IPS DF 4.7 (cell line): ENCODE data around the gene PIMREG.

ENCODE experiments used
- DNase-seq: peaks from one replicate; pipeline ENCODE4 v3.0.0-alpha.2; 2013; ENCODE audit warnings: low spot score; ENCODE audit errors: extremely low read depth

Gene PIMREG

DNA sequence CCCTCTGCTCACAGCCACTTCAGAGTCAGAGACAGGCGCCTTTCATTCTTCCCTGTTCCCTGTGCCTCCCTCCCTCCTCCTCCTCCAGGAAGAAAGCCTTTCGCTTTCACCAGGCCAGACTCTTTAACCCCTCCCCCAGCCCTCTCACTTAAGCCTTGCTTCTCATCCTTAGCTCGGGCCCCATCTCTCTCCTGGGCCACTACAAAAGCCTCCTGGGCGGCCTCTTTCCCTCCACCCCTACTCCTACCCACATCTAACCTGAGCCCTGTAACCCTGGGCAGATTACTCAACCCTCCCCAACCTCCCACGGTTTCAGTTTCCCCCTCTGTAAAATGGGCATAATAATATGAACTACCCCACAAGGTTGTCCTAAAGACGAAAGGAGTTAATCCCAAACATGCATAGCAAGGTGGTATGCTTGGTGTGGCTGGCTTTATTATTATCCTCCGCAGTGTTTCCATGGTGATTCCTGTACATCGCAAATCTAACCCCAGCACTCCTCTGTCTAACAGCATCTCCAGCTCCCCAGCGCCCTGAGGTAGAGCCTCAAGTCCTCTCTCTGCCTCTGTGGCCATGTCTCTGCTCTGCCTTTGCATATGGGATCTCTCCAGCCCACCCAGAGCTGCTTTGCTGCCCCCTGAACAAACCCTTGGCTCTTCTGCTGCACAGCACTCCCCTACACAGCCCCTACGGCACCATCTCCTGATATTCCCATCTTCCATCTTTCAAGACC is 17.7 kb downstream of the PIMREG start:
- DNase-seq = no peak

- no peak for DNase-seq
These were observed 18.4 kb downstream of the PIMREG start for GRCh38 chr17:6462692-6463091.

DNA sequence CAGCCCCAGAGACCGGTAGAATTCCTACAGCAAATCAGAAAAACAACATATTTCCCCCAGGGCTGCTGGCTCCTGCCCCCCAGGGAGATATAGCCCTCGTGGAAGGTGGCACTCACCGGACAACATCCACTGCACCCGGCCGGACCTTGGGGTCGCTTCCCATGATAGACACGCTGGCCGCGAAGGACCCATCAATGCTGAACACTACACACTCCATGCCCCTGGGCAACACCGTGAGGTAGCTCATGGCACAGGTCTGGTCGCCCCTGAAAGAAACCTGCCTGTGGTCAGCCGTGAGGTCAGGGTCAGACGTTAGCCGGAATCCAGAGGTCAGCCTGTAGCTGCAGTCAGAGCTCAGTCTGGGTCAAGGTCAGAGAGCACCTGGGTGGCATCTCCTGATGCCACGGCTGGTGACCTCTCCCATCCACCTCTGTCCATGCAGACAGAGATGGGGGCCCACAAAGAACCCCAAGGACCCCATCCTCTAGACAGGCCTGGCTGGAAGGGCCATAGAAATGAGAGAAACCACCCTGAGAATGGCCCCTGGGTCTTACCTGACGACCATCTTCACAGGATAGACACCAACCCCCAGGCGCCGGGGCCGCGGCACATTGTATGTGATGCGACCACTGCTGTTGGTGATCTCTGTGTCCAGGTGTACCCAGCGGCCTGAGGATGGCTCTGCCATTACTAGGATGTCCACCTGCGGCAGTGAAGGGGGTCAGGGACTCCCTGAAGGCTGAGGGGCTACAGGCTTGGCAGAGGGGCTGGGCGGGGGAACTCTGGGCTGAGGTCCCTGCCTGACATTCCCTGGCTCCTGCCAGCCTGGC is 19.6 kb downstream of the PIMREG start:
- no peak for DNase-seq

GRCh38 chr17:6464446-6465041 is 20.3 kb downstream of the PIMREG start:
- no peak for DNase-seq

- DNase-seq = no peak
These were observed 21.1 kb downstream of the PIMREG start for GRCh38 chr17:6465206-6466003.

GRCh38 chr17:6467567-6467966 is 23.3 kb downstream of the PIMREG start:
- no peak for DNase-seq

GRCh38 chr17:6468051-6468790 is 24.0 kb downstream of the PIMREG start:
- no peak for DNase-seq

DNA sequence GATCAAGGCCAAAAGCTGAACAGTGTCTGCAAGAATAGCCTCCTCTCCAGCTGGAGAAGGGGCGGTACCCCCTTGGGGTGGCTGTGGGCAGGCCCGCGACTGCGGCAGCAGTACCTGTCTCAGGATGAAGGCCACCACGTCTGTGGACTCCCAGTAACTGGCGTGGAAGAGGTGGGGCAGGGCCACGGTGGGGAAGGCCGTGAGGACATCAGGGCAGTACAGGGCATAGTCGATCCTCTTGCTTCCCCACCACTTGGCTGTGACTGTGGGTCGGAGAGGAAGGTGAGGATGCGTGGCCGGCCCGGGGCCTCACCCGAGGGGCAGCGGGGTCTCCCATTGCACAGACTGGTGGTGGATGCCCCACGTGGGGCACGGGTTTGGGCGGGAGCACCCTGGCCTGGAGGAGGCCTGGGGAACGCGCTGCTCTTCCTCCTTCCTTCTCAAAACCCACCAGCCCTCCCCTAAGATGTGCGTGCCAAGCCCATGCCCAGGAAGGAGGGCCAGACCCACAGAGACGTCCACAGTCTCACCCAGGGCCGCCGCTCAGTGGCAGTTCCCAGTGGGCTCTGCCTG is 26.0 kb downstream of the PIMREG start:
- no peak for DNase-seq

DNA sequence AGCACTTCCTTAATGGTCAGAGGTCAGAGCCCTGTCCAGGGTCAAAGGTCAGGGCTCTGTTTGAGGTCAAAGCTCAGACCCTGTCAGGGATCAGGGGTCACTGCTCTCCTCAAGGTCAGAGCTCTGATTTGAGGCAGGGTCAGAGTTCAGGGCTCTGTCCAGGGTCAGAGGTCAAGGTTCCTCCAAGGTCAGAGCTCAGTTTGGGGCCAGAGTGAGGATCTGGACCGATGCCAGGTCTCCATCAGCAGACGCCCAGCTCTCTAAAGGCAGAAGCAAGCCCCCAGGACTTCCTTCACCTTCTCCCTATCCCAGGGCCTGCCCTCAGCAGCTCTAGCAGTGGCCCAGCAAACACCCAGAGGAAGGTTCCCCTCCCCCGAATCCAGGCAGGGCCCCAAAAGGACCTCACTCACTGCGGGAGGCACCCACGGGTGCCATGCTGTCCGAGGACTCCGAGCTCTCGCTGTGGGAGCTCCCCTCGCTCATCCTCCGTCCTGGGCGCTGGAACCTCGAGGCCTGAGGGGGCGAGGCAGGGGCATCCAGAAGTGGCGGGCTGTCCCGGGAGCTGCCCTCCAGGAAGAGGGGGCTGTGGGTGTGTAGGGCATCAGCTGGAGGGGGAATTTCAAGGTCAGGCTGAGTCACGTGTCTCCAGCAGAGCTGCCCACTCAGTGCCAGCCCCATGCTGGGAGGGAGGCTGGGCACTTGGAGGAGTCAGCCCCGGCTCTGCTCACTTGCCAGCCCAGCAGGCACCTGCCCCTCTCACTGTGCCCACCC is 26.7 kb downstream of the PIMREG start:
- no peak for DNase-seq

DNA sequence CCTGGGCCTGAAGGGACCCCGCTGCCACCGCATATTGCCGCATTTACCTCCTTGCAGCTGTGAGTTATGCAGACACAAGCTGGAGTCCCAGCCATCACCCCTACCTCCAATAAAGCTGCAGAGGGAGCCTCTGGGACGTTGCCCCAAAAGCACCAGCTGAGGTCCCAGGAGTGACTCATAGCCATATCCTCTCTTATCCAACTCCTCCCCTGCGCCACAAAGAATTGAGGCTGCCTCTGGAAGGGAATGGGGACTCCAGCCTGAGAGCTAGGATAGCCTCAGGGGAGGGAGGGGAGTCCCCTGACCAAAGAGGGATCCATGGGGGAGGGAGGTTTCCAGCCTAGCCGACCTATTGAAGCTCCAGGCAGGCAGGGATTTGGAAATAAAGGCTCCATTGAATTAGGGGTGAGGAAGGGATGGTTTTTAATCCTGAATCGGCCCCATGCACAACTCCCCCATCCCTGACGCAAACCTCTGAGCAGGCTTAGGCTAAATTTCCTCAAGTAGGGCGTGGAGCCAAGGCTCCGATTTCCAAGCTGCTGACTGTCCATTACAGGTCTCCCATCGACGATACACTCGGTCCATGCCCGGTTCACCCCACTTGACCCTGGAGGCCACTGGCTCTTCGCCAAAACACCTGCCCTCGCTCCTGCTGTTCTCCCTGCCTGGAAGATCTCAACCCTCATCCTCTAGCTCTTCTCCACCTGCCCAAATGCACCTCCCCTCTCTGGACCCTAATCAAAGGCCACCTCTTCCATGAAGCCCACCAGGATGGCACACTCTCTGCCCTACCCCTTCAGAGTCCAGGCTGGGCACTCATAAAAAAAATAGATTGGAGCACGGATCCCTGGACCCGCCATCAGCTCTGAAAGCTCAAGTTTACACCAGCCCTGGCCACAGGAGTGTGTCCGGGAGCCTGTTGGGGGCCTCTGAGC is 27.5 kb downstream of the PIMREG start:
- no peak for DNase-seq

- no peak for DNase-seq
These were observed 28.3 kb downstream of the PIMREG start for GRCh38 chr17:6472517-6472916.

GRCh38 chr17:6473128-6473767 is 29.0 kb downstream of the PIMREG start:
- DNase-seq = peak; percentile 69

DNA sequence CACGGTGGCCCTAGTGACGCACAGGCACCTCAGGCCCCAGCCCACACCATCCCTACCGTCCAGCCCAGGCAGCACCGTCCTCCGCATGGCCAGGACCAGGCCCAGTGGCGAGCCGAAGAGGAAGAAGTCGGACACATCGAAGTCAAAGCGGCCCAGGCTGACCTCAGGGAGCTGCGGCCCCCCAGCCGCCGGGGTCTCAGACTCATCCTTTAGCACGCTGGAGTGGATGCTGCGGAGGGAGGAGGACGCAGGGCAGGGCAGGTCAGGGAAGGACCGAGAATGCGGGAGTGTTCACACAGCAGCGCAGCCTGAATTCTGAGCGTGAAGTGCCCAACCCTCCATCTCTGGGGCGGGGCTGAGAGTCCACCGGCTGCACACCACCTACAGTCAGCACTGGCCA is 30.1 kb downstream of the PIMREG start:
- DNase-seq = no peak

DNA sequence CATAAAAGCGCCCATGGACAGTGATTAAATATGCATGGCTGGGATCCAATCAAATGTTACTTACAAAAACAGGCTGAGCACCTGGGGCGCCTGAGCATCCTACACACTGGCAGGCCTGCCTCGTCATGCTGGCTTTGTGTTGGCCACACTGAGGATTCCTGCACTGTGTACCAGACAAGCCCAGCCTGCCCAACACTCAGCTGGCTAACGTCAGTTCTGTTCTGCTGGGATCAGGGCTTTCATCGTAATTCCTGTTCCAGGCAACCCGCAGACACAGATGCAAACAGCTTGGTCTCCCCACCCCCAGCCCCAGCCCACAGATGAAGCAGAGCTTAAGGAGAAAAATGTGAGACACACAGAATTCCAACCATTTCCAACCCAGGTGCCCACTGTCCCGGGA is 30.7 kb downstream of the PIMREG start:
- no peak for DNase-seq

GRCh38 chr17:6475411-6475810 is 31.2 kb downstream of the PIMREG start:
- DNase-seq = no peak

DNA sequence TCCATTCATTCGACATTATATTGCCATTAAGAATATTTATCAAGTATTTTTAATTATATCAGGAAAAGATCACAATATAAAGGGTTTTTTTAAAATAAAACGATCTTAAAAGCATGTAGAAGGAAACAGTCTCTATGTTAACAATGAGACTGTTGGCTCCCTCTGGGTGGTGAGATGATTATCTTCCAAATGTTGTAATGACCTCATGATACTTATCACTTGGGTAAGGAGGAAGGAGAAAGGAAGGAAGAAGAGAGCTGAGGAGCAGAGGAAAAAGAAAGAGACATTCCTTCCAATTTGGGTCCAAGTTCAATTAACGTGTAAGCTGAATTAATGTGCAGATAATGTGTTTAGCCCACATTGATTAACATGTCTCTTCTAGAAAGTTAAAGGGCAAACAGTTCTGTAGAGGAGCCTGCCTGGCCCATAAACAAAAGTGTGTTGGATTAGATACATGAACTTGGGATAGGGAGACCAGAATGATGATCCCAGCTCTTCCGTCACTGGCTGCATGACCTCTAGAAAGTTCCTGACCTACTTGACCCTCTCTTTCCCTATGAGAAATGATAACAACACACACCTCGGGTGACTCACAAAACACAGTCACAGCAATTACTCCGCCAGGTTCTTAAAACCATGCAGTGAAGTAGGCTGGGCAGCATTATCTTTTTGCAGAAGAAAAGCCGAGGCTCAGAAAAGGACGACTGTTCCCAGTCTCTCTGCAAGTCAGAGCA is 32.0 kb downstream of the PIMREG start:
- no peak for DNase-seq

DNA sequence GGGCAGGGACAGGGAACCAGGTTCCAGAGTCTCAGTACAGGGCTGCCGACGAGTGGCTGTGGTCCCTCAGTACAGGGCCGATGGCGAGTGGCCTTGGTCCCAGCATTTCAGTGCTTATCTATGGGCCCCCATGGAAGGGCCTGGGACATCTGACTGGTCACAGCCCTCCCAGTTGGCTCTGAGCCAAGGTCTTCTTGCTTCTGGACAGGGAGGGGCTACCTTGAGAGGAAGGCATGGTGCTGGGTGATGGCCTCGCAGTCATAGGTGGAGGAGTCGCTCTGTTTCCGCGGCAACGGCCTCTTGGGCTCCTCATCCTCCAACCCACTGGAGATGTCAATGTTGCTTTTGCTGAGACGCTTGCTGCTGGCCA is 32.5 kb downstream of the PIMREG start:
- DNase-seq = no peak
